DND-41 (cell line): Measurements from ENCODE around the gene CERS5.

Source experiments
- CTCF ChIP-seq: IDR thresholded peaks from 2 replicates; pipeline ENCODE4 v1.5.1; 2012; ENCODE audit warnings: borderline replicate concordance, low read length, moderate library complexity, mild to moderate bottlenecking; ENCODE audit not compliant: poor library complexity, severe bottlenecking; ENCODE audit errors: extremely low read depth
- EZH2 ChIP-seq: IDR thresholded peaks from 3 replicates; pipeline ENCODE4 v1.6.1; 2012; ENCODE audit warnings: borderline replicate concordance, low read depth, mild to moderate bottlenecking, moderate library complexity, low read length, inconsistent platforms; ENCODE audit not compliant: severe bottlenecking

GRCh38 chr12:50187084-50187900 is 20.1 kb upstream of the CERS5 start:
- TF ChIP-seq CTCF (no peak), EZH2 (no peak)
